ENCODE measurements around the gene ZBTB8A. TPM values are rescaled to one million over a fixed set of nuclear protein-coding genes. Genes with fewer than 3 reads are reported as not detected.
"Not testable (repeated sequence)": the region's sequence is repeated elsewhere in the genome, so short reads cannot be mapped to it uniquely, and the experiment has no call there.

Gene ZBTB8A
- total RNA-seq, 1 experiment from 2014 or later, result 3.5 TPM

- H3K9ac ChIP-seq (ENCODE audit: low read length), result no peak overlapping the region
- no peak overlapping the region for H3K27ac ChIP-seq (ENCODE audit: low read length)
- no peak overlapping the region for H3K4me2 ChIP-seq (ENCODE audit: low read length)
- CTCF ChIA-PET, result no interaction called here
- H3K4me3 ChIP-seq (ENCODE audit: low read length), result no peak overlapping the region
- intact Hi-C loops (cut with micrococcal nuclease), result loop anchor here (10.0 kb wide), 1 partner anchor 130 kb away; the partner anchor contains the start of genes RBBP4 and ZBTB8OS
- H4K20me1 ChIP-seq (ENCODE audit: low read length), result no peaks in the 10 kb centered on the region
- H3K9me2 ChIP-seq (replicated peaks; ENCODE audit: low read length), result no peaks in the 10 kb centered on the region
- POLR2A ChIA-PET (ENCODE audit: unreplicated experiment), result no interaction called here
- BruUV-seq (replicated peaks), result no TSS peak
- ATAC-seq (0 out of 2 replicates have a peak, but pooled peaks have one; percentile 31), DNase-seq (peak; percentile 45)
- H3K36me3 ChIP-seq (ENCODE audit: low read depth, low read length), result no peaks in the 10 kb centered on the region
- no peaks in the 10 kb centered on the region for H3K27me3 ChIP-seq (ENCODE audit: low read length)
- H3K9me3 ChIP-seq (ENCODE audit: low read length), result no peaks in the 10 kb centered on the region
- H3K4me1 ChIP-seq (ENCODE audit: insufficient read depth, low read length), result no peaks in the 10 kb centered on the region; the same call in 1 of the 2 replicates
- TF ChIP-seq EZH2 (IDR thresholded peaks at IDR 0.05; ENCODE audit: low read length, unreplicated experiment) (no peak), CTCF (conservative IDR thresholded peaks at IDR 0.05; ENCODE audit: low read depth, low read length) (no peak), EZH2phosphoT487 (IDR thresholded peaks at IDR 0.05; ENCODE audit: borderline replicate concordance, low read length) (no peak)
- no peaks in the 10 kb centered on the region for H3K79me2 ChIP-seq (ENCODE audit: low read length)
- H2AFZ ChIP-seq (ENCODE audit: low read length), result no peak overlapping the region
- H3F3A ChIP-seq (ENCODE audit: low read length, unreplicated experiment), result no peaks in the 10 kb centered on the region
Measured at GRCh38 chr1:32525053-32525452, 14.2 kb upstream of the ZBTB8A start.

GRCh38 chr1:32525661-32526444, 13.4 kb upstream of the ZBTB8A start:
- H3K27ac ChIP-seq (ENCODE audit: low read length), result no peak overlapping the region
- no peak overlapping the region for H3K9ac ChIP-seq (ENCODE audit: low read length)
- H2AFZ ChIP-seq (ENCODE audit: low read length), result no peak overlapping the region
- intact Hi-C loops (cut with micrococcal nuclease), result loop anchor here (10.0 kb wide), 1 partner anchor 129 kb away; the partner anchor contains the start of genes RBBP4 and ZBTB8OS
- H3K27me3 ChIP-seq (ENCODE audit: low read length), result no peaks in the 10 kb centered on the region
- no peak for DNase-seq
- no peaks in the 10 kb centered on the region for H4K20me1 ChIP-seq (ENCODE audit: low read length)
- CTCF ChIA-PET, result no interaction called here
- H3K4me3 ChIP-seq (ENCODE audit: low read length), result no peak overlapping the region
- no peaks in the 10 kb centered on the region; the same call in 1 of the 2 replicates for H3K4me1 ChIP-seq (ENCODE audit: insufficient read depth, low read length)
- POLR2A ChIA-PET (ENCODE audit: unreplicated experiment), result no interaction called here
- H3F3A ChIP-seq (ENCODE audit: low read length, unreplicated experiment), result no peaks in the 10 kb centered on the region
- no peak for ATAC-seq
- no peak overlapping the region for H3K4me2 ChIP-seq (ENCODE audit: low read length)
- no peaks in the 10 kb centered on the region for H3K9me2 ChIP-seq (replicated peaks; ENCODE audit: low read length)
- H3K79me2 ChIP-seq (ENCODE audit: low read length), result no peaks in the 10 kb centered on the region
- TF ChIP-seq EZH2phosphoT487 (IDR thresholded peaks at IDR 0.05; ENCODE audit: borderline replicate concordance, low read length), result no peak
- no peak for TF ChIP-seq EZH2 (IDR thresholded peaks at IDR 0.05; ENCODE audit: low read length, unreplicated experiment)
- TF ChIP-seq CTCF (conservative IDR thresholded peaks at IDR 0.05; ENCODE audit: low read depth, low read length), result no peak
- BruUV-seq (replicated peaks), result no TSS peak
- H3K36me3 ChIP-seq (ENCODE audit: low read depth, low read length), result no peaks in the 10 kb centered on the region
- no peaks in the 10 kb centered on the region for H3K9me3 ChIP-seq (ENCODE audit: low read length)

- H3K4me1 ChIP-seq (ENCODE audit: insufficient read depth, low read length); H3F3A ChIP-seq (ENCODE audit: low read length, unreplicated experiment); H3K4me3 ChIP-seq (ENCODE audit: low read length); ATAC-seq; DNase-seq; POLR2A ChIA-PET (ENCODE audit: unreplicated experiment); H3K9ac ChIP-seq (ENCODE audit: low read length); BruUV-seq (replicated peaks); H3K9me2 ChIP-seq (replicated peaks; ENCODE audit: low read length); H3K36me3 ChIP-seq (ENCODE audit: low read depth, low read length); H3K27ac ChIP-seq (ENCODE audit: low read length); H3K27me3 ChIP-seq (ENCODE audit: low read length); H3K9me3 ChIP-seq (ENCODE audit: low read length); H3K4me2 ChIP-seq (ENCODE audit: low read length); CTCF ChIA-PET; H4K20me1 ChIP-seq (ENCODE audit: low read length); H2AFZ ChIP-seq (ENCODE audit: low read length); H3K79me2 ChIP-seq (ENCODE audit: low read length): not testable (repeated sequence)
- intact Hi-C loops (cut with micrococcal nuclease), result loop anchor here (10.0 kb wide), 1 partner anchor 126 kb away; the partner anchor contains the start of genes RBBP4 and ZBTB8OS
Measured at GRCh38 chr1:32528550-32528949, 10.7 kb upstream of the ZBTB8A start.
